C4-2B (cell line): ENCODE results near the gene AFF1.

Source experiments
- H3K27ac ChIP-seq: fragments of 450-650 bp; 2 replicates; pipeline ENCODE4 v1.5.1; 2017
- CTCF ChIP-seq: fragments of 450-650 bp; conservative IDR thresholded peaks from 2 replicates; pipeline ENCODE4 v1.5.1; 2017; ENCODE audit warnings: mild to moderate bottlenecking
- ZFX ChIP-seq: fragments of 450-650 bp; IDR thresholded peaks from 2 replicates; pipeline ENCODE4 v1.6.1; 2017

The AFF1 gene

GRCh38 chr4:86895692-86896488 lies 38.9 kb upstream of the AFF1 start:
- no peak overlapping the region for H3K27ac ChIP-seq
- no peak for TF ChIP-seq ZFX
- TF ChIP-seq CTCF, result peak; percentile 80

GRCh38 chr4:86896596-86896995 lies 38.2 kb upstream of the AFF1 start:
- no peak overlapping the region for H3K27ac ChIP-seq
- TF ChIP-seq ZFX (no peak), CTCF (no peak)

- TF ChIP-seq ZFX, result no peak
- peak; percentile 41 for TF ChIP-seq CTCF
- H3K27ac ChIP-seq, result no peak overlapping the region
These were observed 36.2 kb upstream of the AFF1 start for GRCh38 chr4:86898562-86898961.

GRCh38 chr4:86901864-86902263 lies 32.9 kb upstream of the AFF1 start:
- TF ChIP-seq ZFX, result no peak
- no peak for TF ChIP-seq CTCF

GRCh38 chr4:86908251-86908657 lies 26.6 kb upstream of the AFF1 start:
- no peak overlapping the region for H3K27ac ChIP-seq

More at GRCh38 chr4:86901864-86902263, 32.9 kb upstream of the AFF1 start:
- H3K27ac ChIP-seq, result no peak overlapping the region

GRCh38 chr4:86909546-86910295 lies 25.1 kb upstream of the AFF1 start:
- no peak overlapping the region for H3K27ac ChIP-seq
- TF ChIP-seq ZFX (no peak), CTCF (no peak)

More at GRCh38 chr4:86908251-86908657, 26.6 kb upstream of the AFF1 start:
- TF ChIP-seq ZFX, result no peak
- TF ChIP-seq CTCF, result no peak

- H3K27ac ChIP-seq, result no peak overlapping the region
- TF ChIP-seq ZFX, result no peak
- TF ChIP-seq CTCF, result peak; percentile 30
These were observed 24.4 kb upstream of the AFF1 start for GRCh38 chr4:86910369-86910768.
